GM20431 (cell line): ENCODE results near the gene SNAP29.
"Not testable (repeated sequence)": the region's sequence is repeated elsewhere in the genome, so short reads cannot be mapped to it uniquely, and the experiment has no call there.

Experiments used
- in situ Hi-C: fragments of 300-500 bp; cut with MseI, MboI; formaldehyde crosslinking; loops from one replicate; pipeline ENCODE4 v1.15.0; 2020; ENCODE audit warnings: low sequenced_read_pairs; ENCODE audit not compliant: unreplicated experiment

The SNAP29 gene

GRCh38 chr22:20858615-20859416 lies at the start of gene SNAP29, which contains the start of gene PI4KA:
TSS of gene SNAP29 (plus strand) at chr22:20859007. CDS start at chr22:20859111, 104 bp downstream.
TSS of gene PI4KA (minus strand) at chr22:20858811. CDS start at chr22:20858725, 86 bp downstream.
- in situ Hi-C loops, result no loop called here

GRCh38 chr22:20809538-20810185 lies 49.1 kb upstream of the SNAP29 start:
- in situ Hi-C loops, result no loop called here

- in situ Hi-C loops, result no loop called here
These were observed 48.2 kb upstream of the SNAP29 start for GRCh38 chr22:20810645-20811044.

GRCh38 chr22:20811171-20811570 lies 47.6 kb upstream of the SNAP29 start:
- in situ Hi-C loops, result no loop called here

GRCh38 chr22:20811971-20812660 lies 46.7 kb upstream of the SNAP29 start:
- in situ Hi-C loops, result no loop called here

- in situ Hi-C loops, result no loop called here
These were observed 45.8 kb upstream of the SNAP29 start for GRCh38 chr22:20813056-20813455.

- in situ Hi-C loops, result no loop called here
These were observed 44.5 kb upstream of the SNAP29 start for GRCh38 chr22:20814221-20814808.

GRCh38 chr22:20815477-20816050 lies 43.2 kb upstream of the SNAP29 start:
- in situ Hi-C loops, result no loop called here

GRCh38 chr22:20816559-20816958 lies 42.2 kb upstream of the SNAP29 start:
- in situ Hi-C loops, result no loop called here

- in situ Hi-C loops, result no loop called here
These were observed 40.3 kb upstream of the SNAP29 start for GRCh38 chr22:20818471-20818870.

GRCh38 chr22:20819471-20819870 lies 39.3 kb upstream of the SNAP29 start:
- in situ Hi-C loops, result no loop called here

- in situ Hi-C loops, result not testable (repeated sequence)
These were observed 37.0 kb upstream of the SNAP29 start for GRCh38 chr22:20821717-20822239.

GRCh38 chr22:20822240-20822639 lies 36.6 kb upstream of the SNAP29 start:
- in situ Hi-C loops, result no loop called here

- in situ Hi-C loops, result no loop called here
These were observed 35.5 kb upstream of the SNAP29 start for GRCh38 chr22:20823264-20823663.

GRCh38 chr22:20825216-20825615 lies 33.6 kb upstream of the SNAP29 start:
- in situ Hi-C loops, result not testable (repeated sequence)

- in situ Hi-C loops, result no loop called here
These were observed 33.2 kb upstream of the SNAP29 start for GRCh38 chr22:20825624-20826023.

GRCh38 chr22:20826373-20827152 lies 32.2 kb upstream of the SNAP29 start:
- in situ Hi-C loops, result not testable (repeated sequence)

- in situ Hi-C loops, result no loop called here
These were observed 29.2 kb upstream of the SNAP29 start for GRCh38 chr22:20829491-20830134.

GRCh38 chr22:20833225-20833665 lies 25.6 kb upstream of the SNAP29 start:
- in situ Hi-C loops, result no loop called here
